Midbrain (tissue), 1 donor: ENCODE results near the gene CALB2.

ENCODE experiments used
- DNase-seq: peaks from one replicate; lab custom pipeline; 2025; lab: John Stamatoyannopoulos, UW

Gene CALB2

DNA sequence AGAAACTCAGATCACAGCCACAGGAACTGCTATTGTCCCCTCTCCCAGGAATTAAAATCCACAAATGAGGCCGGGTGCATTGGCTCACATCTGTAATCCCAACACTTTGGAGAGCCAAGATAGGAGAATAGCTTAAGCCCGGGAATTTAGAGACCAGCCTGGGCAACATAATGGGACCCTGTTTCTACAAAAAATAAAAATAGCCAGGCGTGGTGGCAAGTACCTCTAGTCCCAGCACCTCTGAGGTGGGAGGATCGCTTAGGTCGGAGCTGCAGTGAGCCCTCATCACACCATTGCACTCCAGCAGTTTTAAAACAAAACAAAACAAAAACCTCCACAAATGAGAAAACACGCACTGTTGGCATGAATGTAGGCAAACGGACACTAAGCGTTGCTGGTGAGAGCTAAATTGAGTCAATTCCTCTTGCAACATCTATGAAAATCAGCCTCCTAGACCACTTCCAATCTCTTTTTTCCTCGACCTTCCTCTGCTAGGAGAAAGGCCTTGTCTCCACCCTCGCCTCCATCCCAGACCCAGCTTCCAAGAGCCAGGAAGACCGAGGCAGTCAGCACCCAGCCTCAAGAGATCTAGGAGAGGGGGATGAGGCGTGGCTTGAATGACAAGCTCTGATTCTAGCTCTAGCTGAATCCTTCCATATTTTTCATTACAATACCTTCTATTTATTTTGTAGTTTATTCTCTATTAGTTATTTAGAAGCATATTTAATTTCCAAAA, 68.5 kb downstream of the CALB2 start:
- DNase-seq = no peak

DNA sequence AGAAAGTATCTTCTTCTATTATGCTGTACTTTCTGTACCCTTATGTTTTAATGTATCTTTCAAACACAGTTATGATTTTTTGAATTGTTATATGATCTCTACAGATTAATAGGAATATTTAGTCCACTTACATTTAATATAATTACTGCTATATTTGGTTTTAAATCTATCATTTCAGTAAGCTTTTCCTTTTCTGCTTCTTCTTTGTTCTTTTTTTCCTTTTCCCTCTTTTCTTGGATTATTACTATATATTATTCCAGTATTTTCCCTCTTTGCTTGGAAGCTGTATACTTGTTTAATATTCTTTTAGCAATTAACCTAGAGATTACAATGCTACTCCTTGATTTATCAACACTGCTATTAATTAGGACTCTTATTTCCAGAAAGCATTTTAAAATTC, 69.9 kb downstream of the CALB2 start:
- no peak for DNase-seq

DNA sequence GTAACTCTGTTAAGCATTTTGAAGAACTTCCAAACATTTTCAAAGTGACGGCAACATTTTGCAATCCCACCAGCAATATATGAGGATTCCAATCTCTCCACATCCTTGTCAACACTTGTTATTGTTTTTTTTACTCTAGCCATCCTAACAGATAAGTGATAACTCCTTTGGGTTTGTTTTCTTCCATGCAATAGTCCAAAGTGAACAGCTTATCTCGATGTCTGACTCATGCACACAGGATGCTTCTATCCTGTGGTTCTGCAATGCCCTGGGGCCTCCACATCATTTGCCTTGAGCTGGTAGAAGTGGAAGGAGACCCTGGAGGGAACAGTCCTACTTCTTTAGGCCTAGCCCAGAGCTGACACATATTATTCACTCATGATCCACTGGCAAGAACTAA, 70.4 kb downstream of the CALB2 start:
- DNase-seq = no peak

DNA sequence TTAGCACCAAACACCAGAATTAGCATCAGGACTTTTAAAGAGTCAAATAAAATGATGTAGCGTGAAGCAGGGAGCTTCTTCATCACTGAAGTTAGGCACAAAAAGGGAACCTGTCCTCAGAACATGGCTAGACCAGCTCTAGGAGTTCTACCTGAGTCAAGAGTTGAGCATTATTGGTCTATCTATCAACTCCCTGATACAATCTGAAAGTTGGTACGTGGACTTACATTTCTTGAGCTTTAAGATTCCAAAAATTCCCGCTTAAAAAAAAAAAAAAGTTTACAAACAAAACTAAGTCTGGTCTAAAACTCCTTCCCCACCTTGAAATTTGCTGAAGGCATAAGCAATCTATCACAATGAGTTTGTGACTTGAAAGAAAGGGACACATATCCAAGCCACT, 71.1 kb downstream of the CALB2 start:
- DNase-seq = no peak

DNA sequence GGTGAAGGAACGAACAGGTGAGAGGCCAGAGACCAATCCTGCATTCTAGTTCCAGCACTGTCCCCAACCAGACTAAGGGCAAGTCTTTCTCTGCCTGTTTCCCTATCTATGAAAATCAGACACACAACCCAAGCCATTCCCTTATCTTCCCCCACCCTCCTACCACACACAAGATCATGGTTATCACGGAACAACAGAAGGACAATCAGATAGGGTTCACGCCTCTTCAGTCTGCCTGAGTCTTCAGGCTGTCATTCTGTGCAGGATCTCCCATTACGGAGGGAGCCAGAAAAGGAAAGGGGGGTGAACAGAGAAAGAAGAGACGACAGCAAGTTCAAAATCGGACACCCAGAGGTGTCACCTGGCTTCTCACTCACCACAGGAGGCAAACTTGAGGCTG, 72.2 kb downstream of the CALB2 start:
- no peak for DNase-seq

DNA sequence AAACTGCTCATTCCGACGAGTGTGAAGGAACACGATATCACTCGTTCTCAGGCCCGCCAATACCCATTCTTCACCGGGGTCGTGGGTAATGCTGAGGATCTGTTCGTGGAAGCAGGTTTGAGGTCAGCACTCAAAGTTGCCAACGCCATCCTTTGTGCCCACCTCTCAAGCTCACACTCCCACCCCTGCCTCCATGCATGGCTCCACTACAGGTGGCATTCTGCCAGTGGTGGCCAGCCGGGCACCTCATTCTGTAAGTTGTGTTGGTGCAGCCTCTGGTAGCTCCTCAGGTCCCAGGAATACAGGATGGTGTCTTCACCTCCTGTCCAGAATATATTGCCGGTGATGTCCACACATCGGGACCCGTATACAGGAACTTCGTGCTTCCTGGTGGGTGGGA, 72.7 kb downstream of the CALB2 start:
- no peak for DNase-seq

DNA sequence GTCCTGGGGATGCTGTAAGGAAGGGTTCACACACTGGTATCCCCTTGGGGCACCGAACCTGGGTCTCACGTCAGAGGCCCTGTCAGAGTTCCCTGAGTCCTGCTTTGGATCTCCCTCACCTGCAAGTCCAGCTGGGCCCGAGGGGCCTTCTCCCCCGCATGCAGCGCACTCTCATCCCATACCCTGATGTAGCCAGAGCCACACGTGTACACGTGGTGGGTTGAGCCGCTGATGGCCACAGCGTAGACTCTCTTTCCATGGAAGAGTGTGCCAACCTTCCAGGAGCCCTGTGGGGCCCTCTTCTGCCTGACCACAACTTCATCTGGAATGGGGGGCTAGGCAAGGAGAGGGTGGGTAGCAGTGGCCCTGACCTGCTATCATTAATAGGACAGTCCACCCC, 73.5 kb downstream of the CALB2 start:
- DNase-seq = no peak

DNA sequence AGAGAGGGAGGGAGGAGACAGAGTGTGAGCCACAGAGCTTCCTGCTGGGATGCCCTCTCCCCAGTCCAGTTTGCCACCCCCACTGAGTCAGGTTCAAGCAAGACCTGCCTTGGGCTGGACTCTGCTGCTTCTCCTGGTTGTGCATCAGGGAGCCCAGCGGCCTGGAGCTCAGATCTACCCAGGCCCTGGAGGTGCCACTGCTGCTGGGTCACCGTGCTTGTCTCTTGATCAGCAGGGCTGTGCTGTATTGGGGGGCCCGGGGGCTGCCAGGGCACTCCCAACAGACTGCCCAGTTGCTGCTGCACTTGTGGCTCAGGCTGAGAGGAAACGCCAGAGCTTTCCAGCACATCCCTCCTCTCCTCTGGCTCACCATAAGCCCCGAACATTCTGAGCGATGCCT, 74.4 kb downstream of the CALB2 start:
- DNase-seq = no peak

DNA sequence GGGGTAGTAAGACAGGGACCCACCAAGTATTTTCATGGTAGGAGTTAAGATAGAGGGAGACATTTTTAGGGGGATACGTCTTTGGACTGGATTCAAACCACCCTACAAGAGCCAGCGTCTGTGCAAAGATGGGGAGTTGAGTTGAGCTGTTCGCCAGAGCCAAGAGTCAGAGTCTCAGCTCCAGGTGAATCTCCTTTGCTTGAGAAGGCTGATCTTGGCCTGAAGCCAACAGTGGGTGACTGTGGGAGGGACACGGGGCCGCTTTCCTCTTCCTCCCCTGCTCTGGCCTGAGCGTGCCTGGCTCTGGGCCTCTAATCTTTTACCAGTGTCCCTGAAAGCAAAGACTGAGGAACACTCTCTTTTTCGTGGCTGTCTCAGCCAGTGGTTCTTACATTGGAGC, 78.0 kb downstream of the CALB2 start:
- DNase-seq = no peak

DNA sequence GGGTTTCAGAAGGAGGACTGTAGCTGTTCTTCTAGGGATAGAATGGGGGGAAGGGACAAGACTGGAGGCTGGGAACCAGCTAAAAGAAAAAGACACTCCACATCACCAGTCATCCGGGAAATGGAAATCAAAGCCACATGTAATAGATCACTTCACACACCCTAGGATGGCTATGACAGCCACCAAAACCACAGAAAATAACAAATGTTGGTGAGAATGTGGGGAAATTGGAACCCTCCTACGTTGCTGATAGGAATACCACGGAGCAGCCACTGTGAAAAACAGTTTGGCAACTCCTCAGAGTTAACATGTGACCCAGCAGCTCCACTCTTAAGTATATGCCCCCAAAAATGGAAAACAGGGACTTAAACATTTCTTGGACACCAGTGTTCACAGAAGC, 81.0 kb downstream of the CALB2 start:
- DNase-seq = no peak
